Fibroblast of peridontal ligament (primary cell): ENCODE data around the gene C9orf43.
A peak's percentile ranks its signal among the peaks of the same experiment; 100 is the strongest.
"Not testable (repeated sequence)": the region's sequence is repeated elsewhere in the genome, so short reads cannot be mapped to it uniquely, and the experiment has no call there.

Experiments used
- DNase-seq: peaks from one replicate; pipeline ENCODE4 v3.0.0-alpha.2; 2010; ENCODE audit errors: extremely low read depth

The C9orf43 gene, protein sequence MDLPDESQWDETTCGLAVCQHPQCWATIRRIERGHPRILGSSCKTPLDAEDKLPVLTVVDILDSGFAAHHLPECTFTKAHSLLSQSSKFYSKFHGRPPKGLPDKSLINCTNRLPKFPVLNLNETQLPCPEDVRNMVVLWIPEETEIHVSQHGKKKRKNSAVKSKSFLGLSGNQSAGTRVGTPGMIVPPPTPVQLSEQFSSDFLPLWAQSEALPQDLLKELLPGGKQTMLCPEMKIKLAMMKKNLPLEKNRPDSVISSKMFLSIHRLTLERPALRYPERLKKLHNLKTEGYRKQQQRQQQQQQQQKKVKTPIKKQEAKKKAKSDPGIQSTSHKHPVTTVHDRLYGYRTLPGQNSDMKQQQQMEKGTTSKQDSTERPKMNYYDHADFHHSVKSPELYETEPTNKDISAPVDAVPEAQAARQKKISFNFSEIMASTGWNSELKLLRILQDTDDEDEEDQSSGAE

DNA sequence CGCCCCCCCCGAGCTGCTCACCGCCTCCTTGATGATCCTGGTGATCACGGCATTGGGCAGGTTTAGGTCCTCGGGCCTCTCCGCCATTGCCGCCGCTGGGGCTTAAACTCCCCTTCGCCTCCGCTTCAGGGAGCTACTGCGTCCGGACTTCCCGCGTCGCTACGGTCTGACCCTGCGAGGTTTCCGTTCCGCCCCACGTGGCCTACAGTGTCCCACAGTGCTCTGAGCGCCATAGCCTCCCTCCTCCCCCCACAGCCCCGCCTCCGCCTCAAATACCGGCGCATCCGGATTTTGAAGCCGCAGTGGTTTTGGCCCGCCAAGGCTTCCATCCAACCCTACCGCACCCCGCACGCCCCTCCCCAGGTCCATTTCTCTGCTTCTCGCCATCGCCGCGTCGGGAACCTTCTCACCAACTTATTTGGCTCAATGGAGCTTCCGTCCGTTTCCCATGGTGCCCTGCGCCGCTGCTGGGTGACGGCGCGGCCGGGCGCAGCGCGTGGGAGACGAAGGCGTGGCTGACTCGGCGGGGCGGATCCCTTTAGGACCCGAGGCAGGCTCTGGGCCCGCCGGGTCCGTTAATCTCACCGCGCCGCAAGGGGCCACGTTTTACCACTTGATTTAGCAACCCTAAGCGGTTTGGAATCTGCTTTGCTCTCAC, at the start of gene C9orf43, which contains the start of gene POLE3:
TSS of gene C9orf43 (plus strand) at position 541 of the 658 bp plus-strand sequence. CDS start 2,747 bp downstream, outside the sequence.
TSS of gene POLE3 (minus strand) at position 469 of the 658 bp plus-strand sequence. CDS start at position 87, 382 bp downstream.
- peak; percentile 94 for DNase-seq

DNA sequence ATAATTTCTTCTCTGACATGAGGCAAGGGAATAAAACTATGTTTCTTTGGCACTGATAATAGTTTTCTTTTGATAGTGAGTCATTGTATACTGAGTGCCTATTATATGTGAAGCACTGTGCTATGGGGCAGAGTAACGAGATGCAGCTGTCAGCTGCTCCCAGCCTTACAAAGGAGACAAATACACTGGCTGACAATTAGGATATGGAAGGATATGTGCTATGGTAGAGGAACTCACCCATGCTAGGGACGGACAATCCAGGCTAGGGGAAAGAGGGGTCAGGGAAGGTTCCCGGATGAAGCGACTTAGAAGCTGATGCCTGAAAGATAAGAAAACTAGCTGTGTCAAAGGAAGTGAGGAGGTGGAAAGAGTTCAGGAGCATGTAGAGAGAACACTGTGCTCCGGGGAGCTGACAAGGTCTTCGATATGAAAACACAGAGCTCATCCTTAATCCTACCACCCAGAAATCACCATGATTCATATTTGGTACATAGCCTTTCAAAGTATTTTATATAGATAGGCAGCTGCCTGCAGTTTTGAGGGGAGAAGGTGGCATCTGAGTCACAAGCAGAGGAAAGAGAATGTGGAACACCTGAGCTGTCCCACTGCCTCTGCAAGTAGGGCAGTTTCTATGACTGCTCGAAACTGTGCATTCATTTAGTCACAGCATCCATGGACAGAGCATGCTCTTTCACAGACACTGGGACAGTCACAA, 49.1 kb upstream of the C9orf43 start:
- peak; percentile 65 for DNase-seq

DNA sequence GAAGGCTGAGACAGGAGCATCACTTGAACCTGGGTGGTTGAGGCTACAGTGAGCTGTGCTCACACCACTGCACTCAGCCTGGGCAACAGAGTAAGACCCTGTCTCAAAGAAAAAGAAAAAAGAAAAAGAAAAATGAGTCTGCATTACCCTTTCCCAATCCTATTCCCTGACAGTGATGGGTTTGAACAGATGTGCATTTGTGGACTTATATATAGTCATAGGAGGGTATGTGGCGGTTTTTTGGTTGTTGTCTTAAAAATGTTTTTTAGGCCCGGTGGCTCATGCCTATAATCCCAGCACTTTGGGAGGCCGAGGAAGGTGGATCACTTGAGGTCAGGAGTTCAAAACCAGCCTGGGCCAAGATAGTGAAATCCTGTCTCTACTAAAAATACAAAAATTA, 47.2 kb upstream of the C9orf43 start:
- no peak for DNase-seq

DNA sequence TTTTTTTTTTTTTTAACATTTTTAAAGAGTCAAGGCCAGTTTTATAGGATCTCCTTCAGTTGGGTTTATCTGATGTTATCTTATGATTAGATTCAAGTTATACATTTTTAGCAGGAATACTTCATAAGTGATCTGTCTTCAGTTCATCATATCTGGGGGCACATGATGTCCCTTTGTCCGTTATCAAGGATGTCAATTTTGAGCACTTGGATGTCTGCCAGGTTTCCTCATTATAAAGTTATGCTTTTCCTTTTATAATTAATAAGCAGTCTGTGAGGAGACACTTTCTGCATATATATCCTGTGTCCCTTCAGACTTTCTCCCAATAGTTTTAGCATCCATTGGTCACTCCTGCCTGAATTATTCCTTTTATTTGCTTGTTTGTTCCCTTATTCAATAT, 45.6 kb upstream of the C9orf43 start:
- DNase-seq, result no peak

DNA sequence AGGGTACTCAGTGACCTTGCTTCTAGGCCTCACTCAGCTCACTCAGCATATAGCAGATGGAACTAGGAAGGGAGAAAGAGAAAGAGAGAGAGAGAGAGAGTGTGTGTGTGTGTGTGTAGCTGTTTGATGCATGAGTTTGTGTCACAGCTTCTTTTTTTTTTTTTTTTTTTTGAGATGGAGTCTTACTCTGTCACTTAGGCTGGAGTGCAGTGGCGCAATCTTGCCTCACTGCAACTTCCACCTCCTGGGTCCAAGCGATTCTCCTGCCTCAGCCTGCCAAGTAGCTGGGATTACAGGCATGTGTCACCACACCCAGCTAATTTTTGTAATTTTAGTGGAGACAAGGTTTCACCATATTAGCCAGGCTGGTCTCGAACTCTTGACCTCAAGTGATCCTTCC, 44.9 kb upstream of the C9orf43 start:
- DNase-seq, result not testable (repeated sequence)

DNA sequence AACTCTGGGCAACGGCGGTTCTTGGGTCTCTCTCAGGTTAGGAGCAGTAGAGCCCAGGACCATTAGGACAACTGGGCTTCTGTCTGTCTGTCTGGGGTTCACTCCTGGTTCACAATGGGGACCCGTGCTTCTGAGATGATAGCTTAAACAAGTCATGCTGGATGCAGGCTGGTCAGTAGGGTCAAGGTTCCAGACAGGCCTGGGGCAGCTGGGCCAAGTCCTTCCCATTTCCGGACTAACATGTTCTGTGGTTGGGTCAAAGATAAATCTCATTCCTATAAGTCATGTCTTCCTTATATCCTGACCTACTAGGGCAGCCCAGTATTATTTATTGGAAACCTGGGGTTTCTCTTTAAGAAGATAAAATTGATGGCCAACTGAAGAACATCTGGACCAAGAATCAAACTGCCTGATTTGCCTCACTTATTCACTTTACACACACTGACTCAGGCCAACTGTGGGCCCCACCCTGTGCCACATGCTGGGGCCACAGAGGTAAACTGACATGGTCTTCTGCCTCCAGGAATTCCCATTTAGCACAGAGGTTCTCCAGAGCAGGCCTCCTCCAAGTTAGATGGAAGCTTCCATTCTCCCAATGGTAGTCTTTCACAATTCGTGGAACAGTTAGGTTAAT, 42.1 kb upstream of the C9orf43 start:
- no peak for DNase-seq

DNA sequence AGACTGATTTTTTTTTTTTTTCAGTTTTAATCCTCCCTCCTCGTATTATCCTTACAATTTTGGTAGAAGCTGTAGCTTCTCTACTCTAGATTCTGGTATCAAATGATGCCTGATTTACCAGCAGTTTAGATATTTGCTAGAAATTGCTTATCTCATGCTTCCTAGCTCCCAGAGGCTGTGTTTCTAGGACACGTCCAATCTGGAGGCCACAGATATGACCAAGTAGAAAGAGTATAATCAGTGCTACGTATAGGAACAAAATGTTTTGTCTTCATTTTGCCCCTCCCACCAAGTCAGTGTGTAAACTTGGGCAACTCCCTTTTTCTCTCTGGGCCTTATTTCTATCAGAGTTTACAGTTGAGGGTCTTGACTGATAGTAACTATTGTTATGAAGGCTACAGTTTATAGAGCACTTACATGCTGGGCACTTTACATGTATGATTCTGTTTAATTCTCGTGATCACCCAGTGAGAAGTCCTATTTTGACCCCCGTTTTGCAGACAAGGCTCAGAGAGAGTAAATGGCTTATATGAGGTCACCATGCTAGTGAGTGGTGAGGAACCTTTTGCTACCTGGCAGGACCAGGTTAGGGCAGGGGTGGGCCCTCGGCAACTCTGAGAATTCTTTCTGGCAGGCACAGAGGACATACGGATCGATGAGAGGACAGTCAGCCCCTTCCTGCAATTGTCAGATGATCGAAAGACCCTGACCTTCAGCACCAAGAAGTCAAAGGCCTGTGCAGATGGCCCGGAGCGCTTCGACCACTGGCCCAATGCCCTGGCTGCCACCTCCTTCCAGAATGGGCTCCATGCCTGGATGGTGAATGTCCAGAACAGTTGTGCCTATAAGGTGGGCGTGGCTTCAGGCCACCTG, 41.3 kb upstream of the C9orf43 start:
- no peak for DNase-seq

DNA sequence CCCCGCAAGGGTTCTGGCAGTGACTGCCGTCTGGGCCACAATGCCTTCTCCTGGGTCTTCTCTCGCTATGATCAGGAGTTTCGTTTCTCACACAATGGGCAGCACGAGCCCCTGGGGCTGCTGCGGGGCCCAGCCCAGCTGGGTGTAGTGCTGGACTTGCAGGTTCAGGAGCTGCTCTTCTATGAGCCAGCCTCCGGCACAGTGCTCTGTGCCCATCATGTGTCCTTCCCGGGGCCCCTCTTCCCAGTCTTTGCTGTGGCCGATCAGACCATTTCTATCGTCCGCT, 40.7 kb upstream of the C9orf43 start:
- no peak for DNase-seq

DNA sequence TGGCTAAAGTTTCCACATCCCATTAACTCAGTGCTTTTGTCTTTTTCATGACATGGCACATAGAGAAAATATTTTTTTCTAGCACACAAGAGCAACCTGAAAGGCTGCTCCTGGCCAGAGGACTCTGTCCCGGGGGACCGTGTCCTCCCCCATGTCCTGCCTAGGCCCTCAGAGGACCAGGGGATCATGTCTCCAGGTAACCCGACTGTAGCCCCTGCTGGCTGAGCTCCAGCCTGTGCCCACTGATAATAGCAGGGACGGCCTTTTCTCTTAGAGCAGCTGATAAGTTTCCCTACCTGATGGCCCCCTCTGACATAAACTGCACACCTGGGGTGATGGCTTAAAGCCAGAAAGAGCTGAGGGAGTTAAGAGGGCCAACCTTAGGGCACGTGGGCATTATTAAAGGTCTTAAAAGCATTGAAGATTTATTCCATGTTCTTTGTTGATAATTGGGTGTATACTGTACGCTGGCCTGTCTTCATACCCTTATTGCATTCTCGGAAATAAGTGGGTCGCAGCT, 39.7 kb upstream of the C9orf43 start:
- DNase-seq, result no peak

DNA sequence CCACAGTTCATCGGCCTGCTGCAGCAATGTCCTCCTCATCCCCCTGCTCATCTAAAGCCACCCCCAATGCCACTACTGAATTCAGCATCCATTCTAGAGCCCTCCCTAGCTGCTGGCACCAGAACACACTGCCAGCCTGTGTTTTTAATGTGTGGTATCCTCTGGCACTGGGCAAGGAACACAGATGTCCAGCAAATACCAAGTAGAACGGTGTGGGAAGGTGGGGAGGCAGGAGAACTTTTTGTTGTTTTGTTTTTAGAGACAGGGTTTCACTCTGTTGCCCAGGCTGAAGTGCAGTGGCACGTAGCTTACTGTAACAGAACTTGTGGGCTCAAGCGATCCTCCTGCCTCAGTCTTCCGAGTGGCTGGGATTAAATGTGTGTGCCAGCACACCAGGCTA, 38.5 kb upstream of the C9orf43 start:
- no peak for DNase-seq

DNA sequence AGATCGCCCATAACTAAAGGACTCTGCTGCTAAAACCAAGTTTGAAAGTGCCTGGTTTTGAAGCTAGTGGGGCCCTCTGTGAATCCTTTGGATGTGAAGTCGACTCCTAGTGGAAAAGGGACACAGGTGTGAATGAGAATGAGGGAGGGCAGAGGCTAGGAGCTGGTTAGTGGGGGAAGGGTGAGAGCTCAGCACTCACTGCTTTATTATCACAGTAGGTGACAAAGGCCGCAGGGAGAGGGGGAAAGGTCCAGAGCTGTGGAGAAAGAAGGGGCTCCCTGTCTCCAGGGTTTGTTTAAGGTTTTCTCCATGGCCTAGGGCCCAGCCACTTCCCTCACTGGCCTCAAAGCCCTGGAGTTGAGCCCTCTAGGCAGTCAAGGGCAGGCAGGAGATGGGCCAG, 37.3 kb upstream of the C9orf43 start:
- DNase-seq, result no peak

DNA sequence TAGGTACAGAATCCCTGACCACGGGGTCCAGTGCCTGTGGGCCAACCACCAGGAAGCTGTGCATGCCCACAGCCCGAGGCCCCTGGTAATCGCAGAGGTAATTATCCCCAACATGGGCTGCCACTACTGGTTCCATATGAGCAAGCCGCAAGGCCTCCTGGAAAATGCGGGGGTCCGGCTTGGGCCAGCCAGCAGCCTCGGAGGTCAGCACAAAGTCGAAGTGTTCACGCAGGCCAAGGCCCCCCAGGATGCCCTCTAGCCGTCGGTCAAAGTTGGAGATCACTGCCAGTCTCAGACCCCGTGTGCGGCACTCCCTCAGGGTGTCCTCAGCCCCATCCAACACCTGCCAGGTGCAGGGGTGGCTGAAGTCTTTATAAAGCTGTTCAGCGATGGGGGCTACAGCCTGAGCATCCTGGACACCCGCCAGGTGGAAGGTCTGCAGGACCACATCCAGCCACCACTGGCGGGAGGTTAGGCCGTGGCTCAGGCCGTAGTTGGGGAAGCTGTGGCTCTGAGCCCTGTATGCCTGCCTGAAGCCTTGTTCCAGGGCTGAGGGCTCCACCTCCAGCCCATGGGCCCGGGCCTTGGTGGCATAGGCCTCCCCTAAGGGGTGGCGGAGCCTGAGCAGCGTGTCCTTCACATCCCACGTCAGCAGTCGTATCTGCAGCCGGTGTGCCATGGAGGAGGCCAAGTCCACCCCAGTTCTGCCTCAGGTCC, 36.7 kb upstream of the C9orf43 start:
- no peak for DNase-seq

DNA sequence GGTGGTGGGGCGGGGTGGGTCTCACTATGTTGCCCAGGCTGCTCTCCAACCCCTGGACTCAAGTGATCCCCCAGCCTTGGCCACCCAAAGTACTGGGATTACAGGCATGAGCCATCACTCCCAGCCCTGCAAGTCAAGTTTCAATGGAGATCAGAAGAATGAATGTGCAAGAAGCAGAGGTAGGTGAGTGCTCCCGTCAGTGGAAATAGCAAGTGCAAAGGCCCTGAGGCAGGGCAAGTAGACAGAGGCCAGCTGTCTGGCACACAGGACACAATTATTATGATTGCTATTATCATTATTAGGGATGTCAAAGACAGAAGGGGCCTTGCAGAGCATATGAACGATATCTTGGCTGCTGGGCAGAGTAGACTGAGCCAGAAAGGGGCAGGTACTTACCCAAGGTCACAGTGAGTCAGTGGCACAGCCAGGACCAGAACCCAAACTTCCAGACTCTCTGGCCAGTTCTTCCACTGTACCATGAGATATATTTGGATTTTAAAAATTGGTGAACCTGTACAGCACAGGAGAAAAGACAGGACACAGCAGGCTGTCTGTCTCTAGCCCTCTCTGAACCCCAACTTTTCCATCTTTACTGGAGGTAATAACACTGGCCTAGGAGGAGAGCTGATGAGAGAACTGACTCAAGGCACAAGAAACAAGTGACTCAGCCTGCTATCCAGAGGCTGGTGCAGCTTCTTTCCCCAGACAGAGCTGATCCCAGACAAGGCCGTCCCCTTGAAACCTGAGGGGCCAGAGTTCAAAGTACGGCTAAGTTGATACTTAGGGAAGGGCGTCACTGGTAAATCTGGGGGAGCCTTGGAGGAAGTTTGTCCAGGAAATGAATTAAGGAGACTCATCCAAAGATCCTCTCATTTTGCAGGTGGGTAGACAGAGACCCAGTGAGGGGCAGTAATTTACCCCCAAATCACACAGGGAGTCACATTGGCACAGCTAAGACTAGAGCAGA, 35.2 kb upstream of the C9orf43 start:
- DNase-seq, result no peak

DNA sequence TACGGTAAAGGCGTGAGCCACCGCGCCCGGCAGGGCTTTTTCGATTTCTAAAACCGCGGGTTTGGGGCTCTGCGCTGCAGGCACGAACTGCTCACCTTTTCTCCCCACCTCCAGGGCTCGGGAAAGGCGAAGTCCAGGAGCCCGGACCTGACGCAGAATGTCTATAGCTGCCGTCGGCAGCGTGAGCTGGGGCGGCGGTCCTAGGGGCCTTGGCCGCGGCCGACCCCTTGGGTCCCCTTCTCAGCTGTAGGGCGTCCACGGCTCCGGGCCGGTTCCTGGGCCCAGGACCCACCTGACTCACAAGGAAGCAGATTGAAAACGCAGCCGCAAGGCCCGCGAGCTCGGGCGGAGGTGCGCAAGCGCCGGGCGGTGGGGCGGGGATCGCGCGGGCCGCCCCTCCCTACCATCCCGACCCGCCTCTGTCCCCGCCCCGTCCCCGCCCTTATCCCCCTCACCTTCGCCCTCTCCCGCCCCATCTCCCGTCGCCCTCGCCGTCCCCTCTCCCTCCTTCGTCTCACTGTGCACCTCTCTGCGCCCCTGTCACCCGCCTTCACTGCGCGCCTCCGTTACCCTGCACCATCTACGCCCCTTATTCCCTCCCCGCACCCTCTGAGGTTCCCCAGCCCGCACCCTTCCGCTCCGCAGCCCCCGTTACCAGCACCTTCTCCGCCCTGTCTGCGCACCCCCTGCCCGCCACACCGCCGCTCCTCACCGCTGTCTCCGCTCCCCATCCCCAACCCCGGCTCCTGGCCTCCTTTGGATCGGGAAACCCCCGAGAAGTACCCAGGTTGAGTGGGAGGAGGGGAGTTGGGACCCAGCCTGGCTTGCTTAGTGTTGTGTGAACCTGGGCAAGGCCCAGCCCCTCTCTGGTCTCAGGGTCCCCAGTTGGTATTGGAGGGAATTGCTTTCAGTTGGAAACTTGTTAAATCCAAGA, 33.6 kb upstream of the C9orf43 start, which contains the start of gene HDHD3:
TSS of gene HDHD3 (minus strand) at position 353 of the 934 bp plus-strand sequence. CDS start 2,632 bp downstream, outside the sequence.
- peak; percentile 57 for DNase-seq

DNA sequence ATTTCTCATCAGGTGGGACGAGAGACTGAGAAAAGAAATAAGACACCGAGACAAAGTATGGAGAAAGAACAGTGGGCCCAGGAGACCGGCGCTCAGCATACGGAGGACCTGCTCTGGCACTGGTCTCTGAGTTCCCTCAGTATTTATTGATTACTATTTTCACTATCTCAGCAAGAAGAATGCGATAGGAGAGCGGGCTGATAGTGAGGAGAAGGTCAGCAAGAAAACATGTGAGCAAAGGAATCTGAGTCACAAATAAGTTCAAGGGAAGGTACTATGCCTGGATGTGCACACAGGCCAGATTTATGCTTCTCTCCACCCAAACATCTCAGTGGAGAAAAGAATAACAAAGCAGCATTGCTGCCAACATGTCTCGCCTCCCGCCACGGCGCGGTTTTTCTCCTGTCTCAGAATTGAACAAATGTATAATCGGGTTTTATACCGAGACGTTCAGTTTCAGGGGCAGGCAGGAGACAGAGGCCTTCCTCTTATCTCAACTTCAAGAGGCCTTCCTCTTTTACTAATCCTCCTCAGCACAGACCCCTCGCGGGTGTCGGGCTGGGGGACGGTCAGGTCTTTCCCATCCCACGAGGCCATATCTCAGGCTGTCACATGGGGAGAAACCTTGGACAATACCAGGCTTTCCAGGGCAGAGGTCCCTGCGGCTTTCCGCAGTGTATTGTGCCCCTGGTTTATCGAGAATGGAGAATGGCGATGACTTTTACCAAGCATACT, 31.3 kb upstream of the C9orf43 start:
- DNase-seq, result not testable (repeated sequence)

DNA sequence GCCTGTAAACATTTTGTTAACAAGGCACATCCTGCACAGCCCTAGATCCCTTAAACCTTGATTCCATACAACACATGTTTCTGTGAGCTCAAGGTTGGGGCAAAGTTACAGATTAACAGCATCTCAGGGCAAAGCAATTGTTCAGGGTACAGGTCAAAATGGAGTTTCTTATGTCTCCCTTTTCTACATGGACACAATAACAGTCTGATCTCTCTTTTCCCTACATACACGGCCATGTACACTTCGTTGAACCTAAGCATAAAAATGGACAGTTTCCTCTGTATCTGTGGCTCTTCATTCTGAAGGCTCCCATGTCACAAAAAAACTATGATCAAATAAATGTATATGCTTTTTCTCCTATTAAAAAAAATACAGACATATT, 30.7 kb upstream of the C9orf43 start:
- not testable (repeated sequence) for DNase-seq

DNA sequence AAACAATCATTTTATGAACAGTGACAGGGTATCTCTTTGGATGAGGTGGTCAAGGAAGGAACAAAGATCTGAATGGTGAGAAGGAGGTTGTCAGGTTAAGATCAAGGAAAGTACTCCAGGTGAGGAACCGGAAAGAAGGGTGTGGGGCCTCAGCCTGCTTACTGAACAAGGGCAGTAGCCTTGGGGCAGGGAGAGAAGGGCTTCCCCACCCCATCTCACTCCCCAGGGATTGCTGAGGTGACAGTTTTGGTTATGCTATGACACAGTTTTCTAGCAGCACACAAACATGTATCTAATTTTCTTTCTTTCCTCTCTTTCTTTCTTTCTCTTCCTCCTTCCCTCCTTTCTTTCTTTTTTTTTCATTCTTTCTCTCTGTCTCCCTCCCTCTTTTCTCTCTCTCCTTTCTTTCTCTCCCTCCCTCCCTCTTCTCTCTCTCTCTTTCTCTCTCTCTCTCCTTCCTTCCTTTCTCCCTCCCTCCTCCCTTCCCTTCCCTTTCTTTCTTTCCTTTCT, 29.6 kb upstream of the C9orf43 start:
- no peak for DNase-seq
